Gastrocnemius medialis (tissue), 4 donors: Measurements from ENCODE around the gene TTC28.

Experiments
- POLR2A ChIP-seq, 2 donors: fragments of 450-650 bp; IDR thresholded peaks; one replicate each; pipeline ENCODE4 v1.6.1; 2017; ENCODE audit warnings: antibody characterized with exemption in 2 of 2, mild to moderate bottlenecking in 2 of 2, moderate library complexity in 2 of 2
- TF ChIP-seq, protein P1 (sequence below), 5 experiments: fragments of 450-650 bp in 3 of 5; fragments of 200-600 bp in 2 of 5; sonication (generic) in 2 of 5; IDR thresholded peaks in 4 of 5; conservative IDR thresholded peaks in 1 of 5; 1 replicate in 4 of 5; 2 replicates in 1 of 5; pipeline ENCODE4 v1.5.1; 2016 to 2019; ENCODE audit warnings: antibody characterized with exemption in 5 of 5, mild to moderate bottlenecking in 3 of 5, moderate library complexity in 3 of 5

DNA sequence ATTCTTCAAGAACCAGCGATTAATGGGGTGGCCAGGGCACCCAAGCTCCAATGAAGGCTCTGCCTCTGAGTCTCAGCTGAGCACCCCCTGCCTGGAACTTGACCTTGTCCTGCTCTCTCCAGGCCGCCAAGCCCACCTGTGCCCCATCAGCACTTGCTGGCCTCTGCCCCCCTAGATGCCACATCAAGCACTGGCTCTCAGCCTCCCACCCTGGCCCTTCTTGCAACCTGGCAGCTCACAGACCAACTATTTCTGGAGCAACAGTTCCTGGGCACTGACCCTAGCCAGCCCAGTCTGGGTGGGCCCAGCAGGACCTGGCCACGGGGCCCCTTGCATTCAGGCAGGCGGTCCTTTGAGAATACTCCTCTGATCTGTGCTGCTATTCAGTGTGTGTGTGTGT, 661.8 kb downstream of the TTC28 start:
- TF ChIP-seq, protein P1, sequence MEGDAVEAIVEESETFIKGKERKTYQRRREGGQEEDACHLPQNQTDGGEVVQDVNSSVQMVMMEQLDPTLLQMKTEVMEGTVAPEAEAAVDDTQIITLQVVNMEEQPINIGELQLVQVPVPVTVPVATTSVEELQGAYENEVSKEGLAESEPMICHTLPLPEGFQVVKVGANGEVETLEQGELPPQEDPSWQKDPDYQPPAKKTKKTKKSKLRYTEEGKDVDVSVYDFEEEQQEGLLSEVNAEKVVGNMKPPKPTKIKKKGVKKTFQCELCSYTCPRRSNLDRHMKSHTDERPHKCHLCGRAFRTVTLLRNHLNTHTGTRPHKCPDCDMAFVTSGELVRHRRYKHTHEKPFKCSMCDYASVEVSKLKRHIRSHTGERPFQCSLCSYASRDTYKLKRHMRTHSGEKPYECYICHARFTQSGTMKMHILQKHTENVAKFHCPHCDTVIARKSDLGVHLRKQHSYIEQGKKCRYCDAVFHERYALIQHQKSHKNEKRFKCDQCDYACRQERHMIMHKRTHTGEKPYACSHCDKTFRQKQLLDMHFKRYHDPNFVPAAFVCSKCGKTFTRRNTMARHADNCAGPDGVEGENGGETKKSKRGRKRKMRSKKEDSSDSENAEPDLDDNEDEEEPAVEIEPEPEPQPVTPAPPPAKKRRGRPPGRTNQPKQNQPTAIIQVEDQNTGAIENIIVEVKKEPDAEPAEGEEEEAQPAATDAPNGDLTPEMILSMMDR (IDR thresholded peaks at IDR 0.05 in 4 of 5, conservative IDR thresholded peaks at IDR 0.05 in 1 of 5), result no peak
- no peak for TF ChIP-seq POLR2A (IDR thresholded peaks at IDR 0.05)
